Left ventricle myocardium inferior (tissue), 1 donor: ENCODE results near the gene LCE1B. TPM values are rescaled to one million over a fixed set of nuclear protein-coding genes. Genes with fewer than 3 reads are reported as not detected.

ENCODE experiments used
- DNase-seq: peaks from one replicate; pipeline ENCODE4 v3.0.0-alpha.2; 2020
- H3K27ac ChIP-seq: fragments of 200-600 bp; replicated peaks from 2 replicates; pipeline ENCODE4 v1.8.0; 2021
- H3K27me3 ChIP-seq: fragments of 200-600 bp; 2 replicates; pipeline ENCODE4 v1.8.0; 2021; ENCODE audit warnings: low read depth
- H3K36me3 ChIP-seq: fragments of 200-600 bp; 2 replicates; pipeline ENCODE4 v1.8.0; 2021
- H3K4me1 ChIP-seq: fragments of 200-600 bp; 2 replicates; pipeline ENCODE4 v1.8.0; 2021
- H3K4me3 ChIP-seq: fragments of 200-600 bp; 2 replicates; pipeline ENCODE4 v1.8.0; 2021; ENCODE audit warnings: mild to moderate bottlenecking, moderate library complexity
- H3K9me3 ChIP-seq: fragments of 200-600 bp; replicated peaks from 2 replicates; pipeline ENCODE4 v1.8.0; 2021
- CTCF ChIP-seq: fragments of 200-600 bp; IDR thresholded peaks from 2 replicates; pipeline ENCODE4 v1.8.0; 2021; ENCODE audit warnings: antibody characterized with exemption, mild to moderate bottlenecking, borderline replicate concordance
- intact Hi-C: fragments of 100-400 bp; cut with micrococcal nuclease; formaldehyde crosslinking; loops from one replicate; pipeline ENCODE4 v1.11.0; 2022
- total RNA-seq: library from RNA; stranded (reverse); fragmentation: NEBNext Ultra II Directional; extraction: Animal tissue kit (Norgen Biotek cat#: 25700); gene quantifications from one replicate; pipeline ENCODE4 v1.2.1, GENCODE V29; 2021
- donor health status: DM: no; HTN: yes; CAD: no; lungs with severe emphysema.

The LCE1B gene
- total RNA-seq, 1 donor from 2014 or later: not detected

- Histone ChIP-seq H3K9me3 (peaks cover 3% of the 10 kb centered on the region), H3K4me1 (no peaks in the 10 kb centered on the region), H3K4me3 (no peak overlapping the region), H3K27ac (no peak overlapping the region), H3K27me3 (peaks cover 22% of the 10 kb centered on the region), H3K36me3 (no peaks in the 10 kb centered on the region)
- no peak for TF ChIP-seq CTCF
- intact Hi-C loops: no loop called here
- DNase-seq: no peak
These were observed 34.1 kb upstream of the LCE1B start for GRCh38 chr1:152777510-152778137.

- intact Hi-C loops: no loop called here
- no peak for DNase-seq
- Histone ChIP-seq H3K9me3 (no peaks in the 10 kb centered on the region), H3K36me3 (no peaks in the 10 kb centered on the region), H3K4me3 (no peak overlapping the region), H3K4me1 (no peaks in the 10 kb centered on the region), H3K27me3 (peaks cover 53% of the 10 kb centered on the region), H3K27ac (no peak overlapping the region)
- TF ChIP-seq CTCF: no peak
These were observed 28.7 kb upstream of the LCE1B start for GRCh38 chr1:152783095-152783494.

- no peak for DNase-seq
- H3K4me1 ChIP-seq: no peaks in the 10 kb centered on the region
- no peak for TF ChIP-seq CTCF
- no peaks in the 10 kb centered on the region for H3K36me3 ChIP-seq
- intact Hi-C loops: no loop called here
- no peaks in the 10 kb centered on the region for H3K9me3 ChIP-seq
- no peak within 1 kb of the TSS for H3K27ac ChIP-seq
- H3K4me3 ChIP-seq: no peak within 1 kb of the TSS
- H3K27me3 ChIP-seq: peaks cover 63% of the 10 kb centered on the region
These were observed 25.7 kb upstream of the LCE1B start, which contains the start of gene LCE1E for GRCh38 chr1:152786077-152786476. Gene LCE1E, plus strand, starts transcription at chr1:152786257. Its CDS starts 1,043 bp downstream, at chr1:152787300.

GRCh38 chr1:152795686-152796085 lies 16.1 kb upstream of the LCE1B start:
- H3K4me3 ChIP-seq: no peak overlapping the region
- H3K9me3 ChIP-seq: no peaks in the 10 kb centered on the region
- H3K36me3 ChIP-seq: no peaks in the 10 kb centered on the region
- no peaks in the 10 kb centered on the region for H3K4me1 ChIP-seq
- H3K27me3 ChIP-seq: no peaks in the 10 kb centered on the region
- no peak for DNase-seq
- no peak overlapping the region for H3K27ac ChIP-seq
- no peak for TF ChIP-seq CTCF
- intact Hi-C loops: no loop called here

- Histone ChIP-seq H3K4me3 (no peak within 1 kb of the TSS), H3K4me1 (no peaks in the 10 kb centered on the region), H3K36me3 (no peaks in the 10 kb centered on the region), H3K27me3 (peaks cover 1% of the 10 kb centered on the region), H3K27ac (no peak within 1 kb of the TSS), H3K9me3 (no peaks in the 10 kb centered on the region)
- TF ChIP-seq CTCF: no peak
- no peak for DNase-seq
- intact Hi-C loops: no loop called here
These were observed 15.3 kb upstream of the LCE1B start, which contains the start of gene LCE1D for GRCh38 chr1:152796421-152796820. Gene LCE1D, plus strand, starts transcription at chr1:152796721. Its CDS starts 1,074 bp downstream, at chr1:152797795.
